Stomach smooth muscle (tissue), 2 donors: Measurements from ENCODE around the gene C1orf159.
"Not testable (repeated sequence)": the region's sequence is repeated elsewhere in the genome, so short reads cannot be mapped to it uniquely, and the experiment has no call there.

Experiments
- H3K27ac ChIP-seq: one replicate; pipeline ENCODE4 v1.7.0; 2013; ENCODE audit warnings: mild to moderate bottlenecking, low read length, inconsistent platforms
- H3K27me3 ChIP-seq, 2 donors: one replicate each; pipeline ENCODE4 v1.7.0; 2013; ENCODE audit warnings: low read length in 2 of 2; ENCODE audit not compliant: insufficient read depth in 2 of 2, control insufficient read depth in 1 of 2
- H3K36me3 ChIP-seq, 2 donors: one replicate each; pipeline ENCODE4 v1.7.0; 2013; ENCODE audit warnings: low read length in 2 of 2; ENCODE audit not compliant: control insufficient read depth in 2 of 2, insufficient read depth in 2 of 2
- H3K4me1 ChIP-seq: one replicate; pipeline ENCODE4 v1.7.0; 2013; ENCODE audit warnings: low read length; ENCODE audit not compliant: control insufficient read depth, insufficient read depth
- H3K4me3 ChIP-seq, 2 donors: one replicate each; pipeline ENCODE4 v1.7.0; 2013; ENCODE audit warnings: low read length in 2 of 2
- H3K9ac ChIP-seq, 2 donors: one replicate each; pipeline ENCODE4 v1.7.0; 2013; ENCODE audit warnings: low read length in 2 of 2, mild to moderate bottlenecking in 1 of 2
- H3K9me3 ChIP-seq, 2 donors: one replicate each; pipeline ENCODE4 v1.7.0; 2013; ENCODE audit warnings: low read length in 2 of 2; ENCODE audit not compliant: control insufficient read depth in 2 of 2
- donor health status: healthy.
- donor health status: Pancreatic carcinoma.

C1orf159 gene

DNA sequence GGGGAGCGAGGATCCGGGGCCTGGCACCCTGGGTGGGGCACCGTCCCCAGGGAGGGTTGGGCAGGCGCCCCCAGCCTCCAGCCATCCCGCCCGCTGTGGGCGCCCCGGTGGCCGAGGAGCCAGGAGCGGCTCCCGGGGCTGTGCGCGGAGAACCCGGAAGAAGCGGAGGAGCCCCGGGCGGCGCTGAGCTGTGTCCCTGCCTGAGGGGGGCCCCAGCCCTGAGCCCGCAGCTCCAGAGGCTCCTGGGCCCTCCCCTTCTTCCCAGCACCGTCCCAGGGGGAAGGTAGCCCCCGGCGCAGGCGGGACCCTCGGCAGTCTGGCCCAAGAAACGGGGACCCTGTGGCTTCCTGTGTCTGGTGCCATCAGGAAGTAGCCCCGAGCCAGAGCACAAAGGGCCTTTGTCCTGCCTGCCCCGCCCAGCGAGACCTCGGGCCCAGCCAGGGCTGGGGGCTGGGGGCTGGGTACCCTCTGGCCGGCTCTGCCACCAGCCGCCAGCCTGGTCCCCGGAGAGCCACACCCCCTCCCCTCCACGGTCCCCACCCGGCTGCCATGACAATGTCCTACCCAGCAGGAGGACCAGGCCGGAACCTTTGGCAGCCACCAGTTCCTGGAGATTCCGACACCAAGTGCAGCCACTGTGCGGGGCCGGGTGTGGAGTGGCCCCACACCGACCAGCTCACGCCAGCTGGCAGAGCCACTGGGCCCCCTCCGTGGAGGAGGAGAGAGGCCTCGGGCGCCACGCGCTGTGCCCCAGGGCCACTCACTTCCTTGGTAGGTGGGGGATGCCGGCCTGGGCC is 42.2 kb upstream of the C1orf159 start:
- H3K27me3 ChIP-seq, result peaks cover 0 to 6% of the 10 kb centered on the region in 2 donors
- H3K9ac ChIP-seq, result peak overlapping the region; percentile 83 to 88
- no peaks in the 10 kb centered on the region for H3K36me3 ChIP-seq
- peak overlapping the region; percentile 74 to 79 for H3K4me3 ChIP-seq
- peaks cover 16% of the 10 kb centered on the region for H3K4me1 ChIP-seq
- no peaks in the 10 kb centered on the region for H3K9me3 ChIP-seq
- H3K27ac ChIP-seq, result peak overlapping the region; percentile 82

DNA sequence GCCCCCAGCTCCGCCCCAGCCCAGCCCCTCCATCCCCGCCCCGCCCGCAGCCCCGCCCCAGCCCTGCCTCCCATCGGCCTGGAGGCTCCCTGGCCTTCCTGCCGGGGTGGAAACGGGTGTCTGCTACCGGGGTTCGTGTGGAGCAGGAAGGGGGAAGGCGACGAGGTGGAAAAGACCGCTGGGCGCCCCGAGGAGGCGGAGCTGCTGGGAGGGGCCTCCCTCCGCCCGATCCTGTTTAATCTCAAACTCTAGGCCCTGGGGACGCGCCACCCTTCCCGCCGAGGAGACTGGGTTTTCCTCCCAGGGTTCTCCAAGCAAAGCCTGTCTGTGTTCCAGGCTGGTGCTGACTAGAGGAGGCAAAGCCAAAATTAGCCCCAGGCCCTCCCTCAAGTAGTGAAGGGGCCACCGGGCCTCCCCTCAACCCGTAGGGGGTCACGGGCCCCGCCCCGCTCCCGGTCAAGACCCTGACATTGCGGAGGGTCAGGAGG is 41.6 kb upstream of the C1orf159 start:
- Histone ChIP-seq H3K27me3 (no peaks in the 10 kb centered on the region), H3K27ac (peak overlapping the region; percentile 82), H3K4me1 (peaks cover 16% of the 10 kb centered on the region), H3K4me3 (peak overlapping the region; percentile 74 to 79), H3K9ac (peak overlapping the region; percentile 83 to 88), H3K36me3 (no peaks in the 10 kb centered on the region), H3K9me3 (no peaks in the 10 kb centered on the region)

- no peaks in the 10 kb centered on the region for H3K36me3 ChIP-seq
- no peak overlapping the region for H3K9ac ChIP-seq
- peaks cover 16% of the 10 kb centered on the region for H3K4me1 ChIP-seq
- H3K4me3 ChIP-seq, result no peak overlapping the region
- no peak overlapping the region for H3K27ac ChIP-seq
- H3K9me3 ChIP-seq, result no peaks in the 10 kb centered on the region
- H3K27me3 ChIP-seq, result no peaks in the 10 kb centered on the region
Measured at GRCh38 chr1:1157033-1157365, 41.1 kb upstream of the C1orf159 start.

GRCh38 chr1:1156140-1157032 is 40.5 kb upstream of the C1orf159 start:
- H3K4me1 ChIP-seq, result peaks cover 16% of the 10 kb centered on the region
- no peaks in the 10 kb centered on the region for H3K27me3 ChIP-seq
- no peaks in the 10 kb centered on the region for H3K9me3 ChIP-seq
- H3K4me3 ChIP-seq, result no peak overlapping the region
- H3K9ac ChIP-seq, result no peak overlapping the region
- H3K36me3 ChIP-seq, result no peaks in the 10 kb centered on the region
- H3K27ac ChIP-seq, result no peak overlapping the region

- peaks cover 16% of the 10 kb centered on the region for H3K4me1 ChIP-seq
Measured at GRCh38 chr1:1155258-1155657, 39.4 kb upstream of the C1orf159 start.

DNA sequence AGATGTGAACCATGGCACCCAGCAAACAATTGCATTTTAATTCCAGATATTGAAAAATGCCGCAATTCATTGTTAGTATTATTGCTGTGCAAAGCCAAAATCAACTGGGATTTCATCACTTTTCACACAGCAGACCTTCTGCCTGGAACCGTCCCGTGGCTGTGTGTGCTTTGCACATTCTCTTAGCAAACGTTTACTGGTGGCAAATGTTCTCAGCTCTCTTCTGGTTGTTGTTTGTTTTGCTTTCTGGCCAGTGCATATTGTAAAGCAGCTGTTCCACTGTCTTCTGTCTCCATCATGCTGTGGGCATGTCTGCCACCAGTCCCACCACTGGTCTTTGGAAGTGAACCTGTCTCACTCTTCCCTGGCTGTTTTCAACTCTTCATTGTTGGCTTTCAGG is 38.0 kb upstream of the C1orf159 start:
- no peak overlapping the region for H3K4me3 ChIP-seq
- H3K9ac ChIP-seq, result no peak overlapping the region
- no peaks in the 10 kb centered on the region for H3K9me3 ChIP-seq
- no peaks in the 10 kb centered on the region for H3K36me3 ChIP-seq
- H3K4me1 ChIP-seq, result peaks cover 15% of the 10 kb centered on the region
- no peaks in the 10 kb centered on the region for H3K27me3 ChIP-seq
- H3K27ac ChIP-seq, result no peak overlapping the region

More at GRCh38 chr1:1155258-1155657, 39.4 kb upstream of the C1orf159 start:
- no peak overlapping the region for H3K9ac ChIP-seq
- H3K4me3 ChIP-seq, result no peak overlapping the region
- no peaks in the 10 kb centered on the region for H3K36me3 ChIP-seq
- no peak overlapping the region for H3K27ac ChIP-seq
- H3K27me3 ChIP-seq, result no peaks in the 10 kb centered on the region
- no peaks in the 10 kb centered on the region for H3K9me3 ChIP-seq

DNA sequence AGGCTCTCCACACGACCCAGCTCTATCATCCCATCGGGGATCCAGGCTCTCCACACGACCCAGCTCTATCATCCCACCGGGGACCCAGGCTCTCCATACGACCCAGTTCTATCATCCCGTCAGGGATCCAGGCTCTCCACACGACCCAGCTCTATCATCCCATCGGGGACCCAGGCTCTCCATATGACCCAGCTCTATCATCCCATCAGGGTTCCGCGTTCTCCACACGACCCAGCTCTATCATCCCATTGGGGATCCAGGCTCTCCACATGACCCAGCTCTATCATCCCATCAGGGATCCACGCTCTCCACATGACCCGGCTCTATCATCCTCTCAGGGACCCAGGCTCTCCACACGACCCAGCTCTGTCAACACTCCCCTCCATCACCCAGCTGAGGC is 37.3 kb upstream of the C1orf159 start:
- H3K27me3 ChIP-seq, H3K4me3 ChIP-seq, H3K36me3 ChIP-seq, H3K9me3 ChIP-seq, H3K27ac ChIP-seq, H3K4me1 ChIP-seq, H3K9ac ChIP-seq: not testable (repeated sequence)

- not testable (repeated sequence) for H3K4me1 ChIP-seq, H3K9me3 ChIP-seq, H3K9ac ChIP-seq, H3K27ac ChIP-seq, H3K4me3 ChIP-seq, H3K36me3 ChIP-seq, H3K27me3 ChIP-seq
Measured at GRCh38 chr1:1152431-1152830, 36.5 kb upstream of the C1orf159 start.

DNA sequence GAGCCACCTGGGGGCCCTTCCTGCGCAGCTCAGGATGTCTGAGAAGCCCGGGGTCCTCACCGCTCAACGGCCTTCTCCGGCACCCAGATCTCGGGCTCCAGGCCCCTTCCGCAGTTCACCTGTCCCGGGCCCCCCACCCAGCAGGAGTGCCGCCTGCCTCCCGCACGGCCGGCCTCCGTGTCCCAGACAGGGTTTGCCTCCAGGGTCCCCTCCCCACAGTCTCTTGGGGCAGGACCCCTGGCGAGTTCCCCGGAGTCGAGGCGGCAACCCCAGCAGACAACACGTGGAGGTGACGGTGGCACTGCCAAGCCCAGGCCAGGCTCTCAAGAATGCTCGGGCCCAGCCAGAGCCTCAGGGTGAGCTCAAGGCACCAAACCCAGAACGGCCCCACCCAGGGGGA is 35.4 kb upstream of the C1orf159 start:
- Histone ChIP-seq H3K27me3 (no peaks in the 10 kb centered on the region), H3K36me3 (no peaks in the 10 kb centered on the region), H3K4me1 (no peaks in the 10 kb centered on the region), H3K9ac (no peak overlapping the region), H3K9me3 (no peaks in the 10 kb centered on the region), H3K4me3 (no peak overlapping the region), H3K27ac (no peak overlapping the region)

DNA sequence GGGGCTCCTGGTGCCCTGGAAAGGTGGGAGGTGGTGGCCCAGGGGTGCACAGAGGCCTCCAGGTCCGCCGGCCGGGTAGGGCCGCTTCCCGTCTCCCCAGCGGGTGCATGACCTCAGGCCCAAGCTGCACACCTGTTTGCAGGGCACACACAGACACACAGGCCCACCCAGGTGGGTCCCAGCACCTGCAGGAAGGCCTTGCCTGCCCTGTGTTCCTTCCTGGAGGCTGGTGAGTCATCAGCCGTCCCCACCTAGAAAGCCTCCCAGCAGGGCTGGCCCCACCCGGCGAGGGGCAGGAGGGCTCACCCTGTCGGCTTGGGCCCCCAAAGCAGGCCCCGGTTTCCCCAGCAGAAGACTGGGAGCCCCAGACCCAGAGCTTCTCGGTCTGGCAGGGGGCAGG is 34.2 kb upstream of the C1orf159 start:
- Histone ChIP-seq H3K4me3 (no peak overlapping the region), H3K27me3 (peaks cover 3% of the 10 kb centered on the region in 2 donors), H3K36me3 (no peaks in the 10 kb centered on the region), H3K4me1 (no peaks in the 10 kb centered on the region), H3K27ac (no peak overlapping the region), H3K9me3 (no peaks in the 10 kb centered on the region), H3K9ac (no peak overlapping the region)

DNA sequence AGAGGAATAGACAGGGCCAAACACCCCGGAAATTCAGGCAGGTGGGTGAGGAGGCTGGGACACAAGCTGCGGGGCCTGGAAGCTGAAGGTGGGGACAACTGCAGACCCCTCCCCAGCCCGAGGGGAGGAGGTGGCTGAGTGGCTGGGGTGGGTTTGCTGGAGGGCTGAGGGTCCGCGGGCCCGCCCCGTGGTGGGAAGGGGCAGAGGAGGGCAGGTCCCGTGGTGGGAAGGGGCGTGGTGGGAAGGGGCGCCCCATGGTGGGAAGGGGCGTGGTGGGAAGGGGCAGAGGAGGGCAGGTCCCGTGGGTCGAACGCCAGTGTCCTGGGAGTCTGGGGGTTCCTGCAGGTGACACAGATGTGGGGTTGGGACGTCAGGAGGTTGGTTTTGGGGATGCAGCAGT is 33.5 kb upstream of the C1orf159 start:
- Histone ChIP-seq H3K9ac (no peak overlapping the region), H3K4me3 (no peak overlapping the region), H3K9me3 (no peaks in the 10 kb centered on the region), H3K27me3 (peaks cover 3% of the 10 kb centered on the region in 2 donors), H3K4me1 (no peaks in the 10 kb centered on the region), H3K36me3 (no peaks in the 10 kb centered on the region), H3K27ac (no peak overlapping the region)
